IMR-90 (cell line): Measurements from ENCODE around the gene ATMIN. TPM values are rescaled to one million over a fixed set of nuclear protein-coding genes. Genes with fewer than 3 reads are reported as not detected.

Experiments used
- ATAC-seq: fragments of 200-7000 bp; cut with Tn5 transposase; 2 replicates; pipeline ENCODE4 v1.9.1; 2020; ENCODE audit warnings: low read depth, mild to moderate bottlenecking, moderate library complexity
- BruUV-seq: library from RNA; stranded (reverse); fragments of 400-500 nt; replicated peaks from 2 replicates; lab custom pipeline; 2021; lab: Mats Ljungman, UMichigan
- CTCF ChIA-PET: fragments of 300-600 bp; formaldehyde crosslinking; extraction: SDS; loops from one replicate; lab custom pipeline; 2021; ENCODE audit warnings: antibody characterized with exemption; lab: Yijun Ruan, JAX
- POLR2A ChIA-PET: fragments of 300-600 bp; sonication (Branson Sonifier 250); formaldehyde crosslinking; loops from one replicate; lab custom pipeline; 2022; ENCODE audit warnings: antibody characterized with exemption; ENCODE audit not compliant: unreplicated experiment; lab: Charles Lee
- DNase-seq: peaks from one replicate; pipeline ENCODE4 v3.0.0; 2013
- H2AFZ ChIP-seq: replicated peaks from 2 replicates; pipeline ENCODE3; 2013; ENCODE audit warnings: low read length, mild to moderate bottlenecking; ENCODE audit not compliant: poor library complexity
- H2AK5ac ChIP-seq: 2 replicates; pipeline ENCODE4 v1.6.1; 2013; ENCODE audit warnings: low read depth, low read length, inconsistent platforms
- H2AK9ac ChIP-seq: replicated peaks from 2 replicates; pipeline ENCODE3; 2013; ENCODE audit warnings: mild to moderate bottlenecking, low read depth, low read length, moderate library complexity; ENCODE audit not compliant: poor library complexity
- H2BK120ac ChIP-seq: 2 replicates; pipeline ENCODE4 v1.6.1; 2013; ENCODE audit warnings: low read depth, low read length, inconsistent platforms
- H2BK15ac ChIP-seq: 3 replicates; pipeline ENCODE4 v1.6.1; 2013; ENCODE audit warnings: low read depth, low read length, inconsistent platforms
- H2BK20ac ChIP-seq: 2 replicates; pipeline ENCODE4 v1.6.1; 2013; ENCODE audit warnings: low read depth, mild to moderate bottlenecking, inconsistent platforms, low read length, moderate library complexity
- H2BK5ac ChIP-seq: 2 replicates; pipeline ENCODE4 v1.6.1; 2013; ENCODE audit warnings: mild to moderate bottlenecking, low read depth, low read length, inconsistent platforms; ENCODE audit not compliant: poor library complexity, severe bottlenecking
- H3K14ac ChIP-seq: replicated peaks from 2 replicates; pipeline ENCODE4 v1.6.1; 2013; ENCODE audit warnings: low read depth, low read length, inconsistent platforms
- H3K18ac ChIP-seq: 2 replicates; pipeline ENCODE4 v1.6.1; 2013; ENCODE audit warnings: low read depth, low read length, control low read depth
- H3K23ac ChIP-seq: 2 replicates; pipeline ENCODE4 v1.6.1; 2013; ENCODE audit warnings: low read depth, low read length, inconsistent platforms
- H3K27ac ChIP-seq: 2 replicates; pipeline ENCODE4 v1.5.1; 2013; ENCODE audit warnings: mild to moderate bottlenecking, control low read depth, low read length; ENCODE audit not compliant: insufficient read depth
- H3K27me3 ChIP-seq: 2 replicates; pipeline ENCODE4 v1.6.1; 2013; ENCODE audit warnings: low read length; ENCODE audit not compliant: control insufficient read depth, insufficient read depth
- H3K36me3 ChIP-seq: 2 replicates; pipeline ENCODE4 v1.6.1; 2013; ENCODE audit warnings: low read length, mixed read lengths; ENCODE audit not compliant: control insufficient read depth, insufficient read depth
- H3K4ac ChIP-seq: 2 replicates; pipeline ENCODE4 v1.6.1; 2013; ENCODE audit warnings: low read depth, low read length, inconsistent platforms
- H3K4me1 ChIP-seq: 2 replicates; pipeline ENCODE4 v1.6.1; 2013; ENCODE audit warnings: low read length, mixed read lengths; ENCODE audit not compliant: control insufficient read depth, insufficient read depth
- H3K4me2 ChIP-seq: 2 replicates; pipeline ENCODE4 v1.6.1; 2013; ENCODE audit warnings: low read depth, mild to moderate bottlenecking, control low read depth, low read length, moderate library complexity
- H3K4me3 ChIP-seq: 2 replicates; pipeline ENCODE4 v1.5.1; 2013; ENCODE audit warnings: low read depth, mild to moderate bottlenecking, control low read depth, low read length, moderate library complexity; ENCODE audit not compliant: insufficient read depth
- H3K56ac ChIP-seq: 2 replicates; pipeline ENCODE4 v1.6.1; 2013; ENCODE audit warnings: low read length, inconsistent platforms; ENCODE audit not compliant: insufficient read depth; ENCODE audit errors: extremely low read depth
- H3K79me1 ChIP-seq, 2 experiments: 2 replicates each; pipeline ENCODE4 v1.6.1; 2013; ENCODE audit warnings: low read length in 2 of 2, inconsistent platforms in 1 of 2, low read depth in 1 of 2
- H3K9ac ChIP-seq: 2 replicates; pipeline ENCODE4 v1.6.1; 2013; ENCODE audit warnings: low read depth, low read length, control low read depth
- H3K9me1 ChIP-seq: 2 replicates; pipeline ENCODE4 v1.6.1; 2013; ENCODE audit warnings: low read length, inconsistent platforms; ENCODE audit not compliant: insufficient read depth
- H3K9me3 ChIP-seq: 2 replicates; pipeline ENCODE4 v1.6.1; 2013; ENCODE audit warnings: low read length; ENCODE audit not compliant: control insufficient read depth, insufficient read depth
- H4K20me1 ChIP-seq: 2 replicates; pipeline ENCODE4 v1.6.1; 2013; ENCODE audit warnings: low read length, inconsistent platforms; ENCODE audit not compliant: insufficient read depth
- H4K5ac ChIP-seq: 2 replicates; pipeline ENCODE4 v1.6.1; 2013; ENCODE audit warnings: mild to moderate bottlenecking, low read depth, low read length, control low read depth
- H4K8ac ChIP-seq, 2 experiments: 2 replicates each; pipeline ENCODE4 v1.6.1; 2013; ENCODE audit warnings: low read depth in 2 of 2, low read length in 2 of 2, control low read depth in 1 of 2, inconsistent platforms in 1 of 2
- H4K91ac ChIP-seq: 2 replicates; pipeline ENCODE4 v1.6.1; 2013; ENCODE audit warnings: low read depth, low read length, inconsistent platforms; ENCODE audit not compliant: insufficient read depth
- BHLHE40 ChIP-seq: fragments of 150-350 bp; IDR thresholded peaks from 2 replicates; pipeline ENCODE4 v1.6.1; 2016; ENCODE audit warnings: mild to moderate bottlenecking, low read depth, low read length
- CEBPB ChIP-seq: IDR thresholded peaks from 2 replicates; pipeline ENCODE4 v1.6.1; 2012; ENCODE audit warnings: low read depth, low read length, improper control_type of control experiment
- CHD1 ChIP-seq: IDR thresholded peaks from 2 replicates; pipeline ENCODE4 v1.6.1; 2012; ENCODE audit warnings: low read depth, low read length, improper control_type of control experiment
- CTCF ChIP-seq: conservative IDR thresholded peaks from 2 replicates; pipeline ENCODE4 v1.5.1; 2012; ENCODE audit warnings: mild to moderate bottlenecking, low read depth, low read length, improper control_type of control experiment
- ELK1 ChIP-seq: fragments of 150-350 bp; IDR thresholded peaks from 2 replicates; pipeline ENCODE4 v1.6.1; 2016; ENCODE audit warnings: low read depth, mild to moderate bottlenecking, low read length, moderate library complexity, borderline replicate concordance
- FOS ChIP-seq: fragments of 150-350 bp; IDR thresholded peaks from 2 replicates; pipeline ENCODE4 v1.6.1; 2016; ENCODE audit warnings: low read depth, low read length
- MAFK ChIP-seq: IDR thresholded peaks from 2 replicates; pipeline ENCODE4 v1.6.1; 2012; ENCODE audit warnings: low read depth, low read length, improper control_type of control experiment
- MXI1 ChIP-seq: IDR thresholded peaks from 2 replicates; pipeline ENCODE4 v1.6.1; 2012; ENCODE audit warnings: low read depth, mild to moderate bottlenecking, low read length, moderate library complexity, borderline replicate concordance
- NFE2L2 ChIP-seq: fragments of 150-350 bp; IDR thresholded peaks from 2 replicates; pipeline ENCODE4 v1.6.1; 2016; ENCODE audit warnings: low read depth, mild to moderate bottlenecking, low read length
- POLR2A ChIP-seq: IDR thresholded peaks from 2 replicates; pipeline ENCODE4 v1.6.1; 2012; ENCODE audit warnings: mild to moderate bottlenecking, low read depth, low read length
- RCOR1 ChIP-seq: IDR thresholded peaks from 2 replicates; pipeline ENCODE4 v1.6.1; 2012; ENCODE audit warnings: mild to moderate bottlenecking, low read length, improper control_type of control experiment; ENCODE audit not compliant: insufficient replicate concordance
- WGBS, 2 experiments: methylation state at CpG; one replicate each; pipeline versions ENCODE4 v1.1.5 to v1.1.7; 2013; ENCODE audit warnings: missing lambda C conversion rate in 2 of 2; ENCODE audit not compliant: insufficient read length in 1 of 2; ENCODE audit errors: extremely low coverage in 2 of 2; 5-methylcytosine and 5-hydroxymethylcytosine counted together
- dilution Hi-C: fragments of 300-500 bp; cut with HindIII; formaldehyde crosslinking; loops from one replicate; pipeline ENCODE4 v1.14.3; 2018; ENCODE audit warnings: low sequenced_read_pairs; ENCODE audit not compliant: unreplicated experiment
- in situ Hi-C: fragments of 300-500 bp; cut with MboI; formaldehyde crosslinking; loops from 3 replicates; pipeline ENCODE4 v1.14.3; 2019; ENCODE audit warnings: low sequenced_read_pairs, inconsistent platforms, mixed read lengths
- intact Hi-C: fragments of 100-400 bp; cut with micrococcal nuclease; formaldehyde crosslinking; loops from 2 replicates; pipeline ENCODE4 v1.10.0; 2022
- polyA plus RNA-seq, 3 experiments: library from polyadenylated mRNA; depleted of rRNA; stranded (reverse); fragments of >200 nt; gene quantifications; 2 replicates each; pipeline ENCODE4 v1.2.3, GENCODE V29; 2012; ENCODE audit warnings: low replicate concordance in 1 of 3
- total RNA-seq: library from RNA; depleted of rRNA; stranded (reverse); fragments of >200 nt; gene quantifications from 2 replicates; pipeline ENCODE4 v1.2.3, GENCODE V29; 2012

Gene ATMIN
- total and polyA plus RNA-seq, 2 of the 4 experiments (the other 2 are of a cell fraction) = 15.8 to 45.9 TPM

- no CpG with 5 or more reads among the region's 7 CpGs for WGBS, 2 experiments
- CTCF ChIA-PET = interaction anchor here (0.6 to 1.0 kb wide), 2 partner anchors 19 to 104 kb away, joined by 3 to 8 read pairs; no protein-coding TSS in a partner anchor
- peaks cover 12 to 30% of the 10 kb centered on the region in 2 experiments; a peak in 3 of 4 replicates for H3K79me1 ChIP-seq
Observed at GRCh38 chr16:80997964-80998620, 37.5 kb upstream of the ATMIN start.

More at GRCh38 chr16:80997964-80998620, 37.5 kb upstream of the ATMIN start:
- Histone ChIP-seq H3K4me1 (peaks cover 6% of the 10 kb centered on the region; the same call in 1 of the 2 replicates), H3K9me3 (no peaks in the 10 kb centered on the region), H3K4ac (no peak overlapping the region), H3K9me1 (peaks cover 2% of the 10 kb centered on the region; the same call in 1 of the 2 replicates), H3K23ac (no peak overlapping the region), H3K4me3 (no peak overlapping the region), H2BK20ac (no peak overlapping the region), H4K5ac (no peak overlapping the region), H2AFZ (no peak overlapping the region), H3K27me3 (no peaks in the 10 kb centered on the region), H3K27ac (no peak overlapping the region), H2AK9ac (no peak overlapping the region), H3K18ac (no peak overlapping the region), H2BK15ac (no peak overlapping the region), H4K8ac (no peak overlapping the region), H4K20me1 (no peaks in the 10 kb centered on the region; the same call in 1 of the 2 replicates), H2BK120ac (no peak overlapping the region), H3K4me2 (no peak overlapping the region), H3K56ac (no peak overlapping the region), H2AK5ac (no peak overlapping the region), H4K91ac (no peak overlapping the region), H3K9ac (no peak overlapping the region), H3K14ac (no peak overlapping the region), H2BK5ac (no peak overlapping the region), H3K36me3 (no peaks in the 10 kb centered on the region)
- in situ Hi-C loops = no loop called here
- dilution Hi-C loops = no loop called here
- TF ChIP-seq MAFK (no peak), CTCF (no peak), CEBPB (no peak), RCOR1 (no peak), MXI1 (no peak), POLR2A (no peak), FOS (no peak), BHLHE40 (no peak), NFE2L2 (no peak), CHD1 (no peak), ELK1 (no peak)
- ATAC-seq (no peak), DNase-seq (no peak)
- BruUV-seq = no TSS peak
- intact Hi-C loops = no loop called here
- POLR2A ChIA-PET = no interaction called here
